ENCODE measurements around the gene SEMA4D.
"Not testable (repeated sequence)": the region's sequence is repeated elsewhere in the genome, so short reads cannot be mapped to it uniquely, and the experiment has no call there.

SEMA4D gene

DNA sequence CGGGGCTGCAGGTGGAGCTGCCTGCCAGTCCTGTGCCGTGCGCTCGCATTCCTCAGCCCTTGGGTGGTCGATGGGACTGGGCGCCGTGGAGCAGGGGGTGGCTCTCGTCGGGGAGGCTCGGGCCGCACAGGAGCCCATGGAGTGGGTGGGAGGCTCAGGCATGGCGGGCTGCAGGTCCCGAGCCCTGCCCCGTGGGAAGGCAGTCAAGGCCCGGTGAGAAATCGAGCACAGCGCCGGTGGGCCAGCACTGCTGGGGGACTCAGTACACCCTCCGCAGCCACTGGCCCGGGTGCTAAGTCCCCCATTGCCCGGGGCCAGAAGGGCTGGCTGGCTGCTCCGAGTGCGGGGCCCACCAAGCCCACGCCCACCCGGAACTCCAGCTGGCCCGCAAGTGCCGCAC, 17.5 kb downstream of the SEMA4D start:
- not testable (repeated sequence) for DNase-seq

DNA sequence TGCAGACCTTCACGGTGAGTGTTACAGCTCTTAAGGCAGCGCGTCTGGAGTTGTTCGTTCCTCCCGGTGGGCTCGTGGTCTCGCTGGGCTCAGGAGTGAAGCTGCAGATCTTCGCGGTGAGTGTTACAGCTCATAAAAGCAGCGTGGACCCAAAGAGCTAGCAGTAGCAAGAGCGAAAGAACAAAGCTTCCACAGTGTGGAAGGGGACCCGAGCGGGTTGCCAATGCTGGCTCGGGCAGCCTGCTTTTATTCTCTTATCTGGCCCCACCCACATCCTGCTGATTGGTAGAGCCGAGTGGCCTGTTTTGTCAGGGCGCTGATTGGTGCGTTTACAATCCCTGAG, 18.3 kb downstream of the SEMA4D start:
- not testable (repeated sequence) for DNase-seq

DNA sequence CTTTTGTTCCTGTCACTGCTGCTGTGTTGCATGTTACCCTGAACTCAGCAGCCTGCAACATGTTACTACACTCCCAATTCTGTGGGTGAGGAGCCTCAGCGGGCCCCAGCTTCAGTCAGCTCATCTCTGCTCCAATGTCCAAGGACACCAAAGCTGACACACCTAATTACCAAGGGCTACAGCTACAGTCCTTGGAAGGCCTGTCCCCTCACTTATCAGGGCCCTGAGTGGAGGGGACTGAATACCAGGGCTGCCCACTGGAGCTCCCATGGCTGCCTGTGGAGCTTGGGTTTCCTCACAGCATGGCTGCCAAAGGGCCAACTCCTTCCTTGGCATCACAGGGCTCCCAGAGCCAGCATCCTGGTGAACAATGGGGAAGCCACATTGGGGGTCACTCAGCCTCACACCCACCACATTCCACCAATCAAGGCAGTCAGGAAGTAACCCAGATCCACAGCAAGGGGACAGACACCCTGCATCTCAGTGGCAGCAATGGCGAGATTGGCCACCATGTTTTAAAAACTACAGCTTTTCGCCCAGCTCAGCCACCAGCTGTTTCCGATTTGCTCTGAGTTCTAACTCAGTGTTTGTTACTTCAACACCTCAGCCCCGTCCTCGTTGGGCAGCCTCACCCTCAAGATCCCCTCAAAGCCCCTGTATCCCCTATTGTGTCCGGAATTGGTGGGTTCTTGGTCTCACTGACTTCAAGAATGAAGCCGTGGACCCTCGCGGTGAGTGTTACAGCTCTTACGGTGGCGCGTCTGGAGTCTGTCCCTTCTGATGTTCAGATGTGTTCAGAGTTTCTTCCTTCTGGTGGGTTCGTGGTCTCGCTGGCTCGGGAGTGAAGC, 18.9 kb downstream of the SEMA4D start:
- DNase-seq: no peak

DNA sequence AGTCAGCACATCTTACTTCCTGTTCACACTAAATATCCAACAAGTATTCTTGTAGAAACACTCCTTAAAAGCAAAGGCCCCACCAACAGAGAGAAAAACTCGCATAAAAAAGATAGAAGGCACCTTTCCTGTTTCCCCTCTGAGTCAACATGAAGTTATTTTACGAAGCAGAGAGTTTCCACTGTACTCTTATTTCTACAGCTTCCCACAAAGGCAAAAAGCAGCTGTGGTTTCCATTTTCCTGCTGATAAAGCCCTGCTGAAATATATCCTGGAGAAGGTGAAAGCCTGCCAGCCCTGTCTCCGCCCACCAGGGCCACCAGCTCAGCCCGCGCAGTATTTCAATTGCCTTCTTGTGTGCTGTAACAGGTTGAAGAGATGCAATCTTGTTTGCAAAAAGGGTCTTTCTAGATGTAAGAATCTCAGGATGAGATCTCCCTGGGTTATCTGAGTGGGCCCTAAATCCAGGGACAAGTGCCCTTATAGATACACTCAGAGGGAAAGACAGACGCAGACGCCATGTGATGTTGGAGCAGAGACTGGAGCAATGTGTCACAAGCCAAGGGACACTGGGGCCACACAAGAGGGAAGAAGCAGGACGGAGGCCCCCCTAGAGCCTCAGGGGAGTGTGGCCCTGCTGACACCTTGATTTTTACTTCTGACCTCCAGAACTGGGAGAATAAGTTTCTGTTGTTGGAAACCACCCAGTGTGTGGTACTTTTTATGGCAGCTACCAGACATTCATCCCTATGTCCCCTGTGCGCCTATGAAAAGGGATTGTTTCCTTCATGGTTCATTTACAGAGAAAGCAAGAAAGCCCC, 19.9 kb downstream of the SEMA4D start:
- no peak for DNase-seq

DNA sequence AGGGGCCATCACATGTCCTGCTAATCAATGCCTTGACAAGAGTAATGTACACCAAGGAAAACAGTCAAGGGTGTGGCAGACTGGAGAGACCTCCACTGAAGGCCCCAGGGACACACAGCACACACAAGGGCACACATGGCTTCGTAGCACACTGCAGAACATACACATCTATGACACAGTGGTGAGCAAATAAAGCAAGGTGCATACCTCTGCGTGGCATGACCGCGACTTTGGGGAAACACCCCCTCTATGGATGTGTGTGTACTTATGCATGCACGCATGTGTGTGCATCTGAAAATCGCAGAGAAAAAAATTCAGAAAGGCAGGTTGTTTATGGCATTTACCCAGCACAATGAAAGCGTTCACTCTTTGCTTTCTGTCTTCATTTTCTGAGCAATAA, 20.5 kb downstream of the SEMA4D start:
- DNase-seq: no peak

DNA sequence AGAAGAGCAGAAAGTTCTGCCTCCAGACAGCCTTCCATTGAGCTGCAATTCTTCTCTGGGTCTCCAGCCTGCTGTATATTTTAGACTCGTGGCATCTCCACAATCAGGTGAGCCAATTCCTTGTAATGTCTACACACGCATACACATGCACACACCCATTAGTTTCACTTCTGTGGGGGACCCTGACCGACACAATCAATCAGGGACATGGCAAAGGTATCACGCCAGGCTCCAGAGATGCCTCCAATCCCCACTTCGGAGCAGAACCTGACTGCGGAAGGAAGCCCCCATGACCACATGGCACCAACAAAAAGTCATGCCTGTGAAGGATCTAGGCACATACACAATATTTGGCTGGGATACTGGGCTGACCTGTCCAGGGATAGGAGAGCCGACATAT, 21.4 kb downstream of the SEMA4D start:
- no peak for DNase-seq

DNA sequence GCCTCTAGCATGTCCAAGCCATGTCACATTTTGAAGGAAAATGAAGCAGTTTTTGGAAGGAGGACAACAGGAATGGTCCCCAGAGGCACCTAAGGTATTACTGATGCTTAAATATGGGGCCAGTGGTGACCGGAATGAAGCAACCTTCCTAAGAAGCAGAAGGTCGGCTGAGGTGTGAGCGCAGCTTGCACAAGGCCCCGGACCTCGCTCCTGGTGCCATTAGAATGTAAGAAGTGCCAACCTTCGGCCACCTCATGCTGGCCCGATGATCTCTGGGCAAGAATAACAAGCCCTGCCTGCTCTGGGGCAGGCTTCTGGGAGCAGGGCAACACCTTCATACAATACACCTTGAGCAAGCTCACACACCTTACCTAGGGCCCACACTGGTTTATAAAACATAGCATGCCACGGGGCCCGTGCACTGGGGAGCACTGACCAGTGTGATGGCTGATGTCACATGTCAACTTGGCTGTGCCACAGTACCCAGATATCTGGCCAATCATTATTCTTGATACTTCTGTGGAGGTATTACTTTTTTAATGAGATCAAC, 21.9 kb downstream of the SEMA4D start:
- DNase-seq: no peak

DNA sequence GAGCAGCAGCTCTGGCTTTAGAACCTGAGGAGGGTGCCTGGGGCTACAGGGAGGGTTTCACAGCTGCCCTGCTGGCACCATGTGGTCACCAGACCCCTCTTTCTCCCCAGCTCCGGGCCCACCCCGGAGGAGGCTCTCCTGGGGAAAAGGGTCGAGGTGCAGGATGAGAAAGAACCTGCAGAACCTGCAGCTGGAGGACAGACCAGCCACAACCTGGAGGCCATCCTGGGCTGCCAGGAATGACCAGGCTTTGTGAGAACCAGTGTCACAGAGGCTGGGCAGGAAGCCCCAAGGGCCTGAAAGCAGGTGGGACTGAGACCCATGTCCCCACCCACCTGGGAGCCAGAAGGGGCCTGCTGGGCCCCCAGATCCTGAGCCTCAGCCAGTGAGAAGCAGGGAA, 23.0 kb downstream of the SEMA4D start:
- no peak for DNase-seq

DNA sequence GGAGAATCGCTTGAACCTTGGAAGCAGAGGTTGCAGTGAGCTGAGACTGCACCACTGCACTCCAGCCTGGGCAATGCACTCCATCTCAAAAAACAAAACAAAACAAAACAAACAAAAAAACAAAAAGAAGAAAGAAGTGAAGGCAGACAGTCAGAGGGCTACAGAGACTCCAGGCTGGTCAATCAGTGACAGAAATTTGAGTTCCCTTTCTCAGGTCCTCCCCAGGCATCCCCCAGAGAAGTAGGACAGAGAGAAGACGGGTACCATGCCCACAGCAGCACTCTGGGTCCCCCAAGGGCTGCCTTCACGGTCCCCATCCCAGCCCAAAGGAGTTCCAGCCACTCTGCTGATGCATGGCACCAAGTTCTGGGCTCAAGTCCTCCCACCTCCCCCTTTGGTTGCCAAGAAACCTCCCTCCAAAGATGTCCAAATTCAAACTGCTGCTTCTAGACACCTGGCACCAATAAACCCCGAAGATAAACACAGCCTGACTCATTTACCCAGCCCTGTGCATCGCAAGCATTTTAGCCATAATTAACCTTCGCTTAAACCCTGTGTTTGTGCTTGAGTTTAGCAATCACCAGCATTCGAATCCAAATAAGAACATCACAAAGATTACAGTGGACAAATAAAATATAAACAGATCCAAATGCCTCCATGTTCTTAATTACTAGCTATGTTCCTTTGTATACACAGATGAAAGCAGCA, 24.0 kb downstream of the SEMA4D start:
- no peak for DNase-seq

DNA sequence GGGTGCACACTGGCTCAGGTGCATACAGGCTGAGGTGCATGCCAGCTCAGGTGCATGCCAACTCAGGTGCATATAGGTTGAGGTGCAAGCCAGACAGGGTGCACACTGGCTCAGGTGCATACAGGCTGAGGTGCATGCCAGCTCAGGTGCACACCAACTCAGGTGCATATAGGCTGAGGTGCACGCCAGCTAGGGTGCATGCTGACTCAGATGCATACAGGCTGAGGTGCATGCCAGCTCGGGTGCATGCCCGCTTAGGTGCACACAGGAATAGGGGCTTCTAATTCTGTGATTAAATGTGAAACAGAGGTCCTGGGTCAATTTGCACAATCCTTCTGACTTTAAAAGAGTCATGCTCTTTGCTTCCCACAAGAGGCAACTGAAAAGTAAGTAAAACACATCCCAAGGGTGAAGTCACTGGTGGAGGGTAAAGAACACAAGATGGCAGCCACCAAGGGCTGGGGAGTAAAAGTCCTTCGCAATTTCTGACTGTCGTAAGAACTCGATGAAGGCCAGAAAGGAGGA, 26.1 kb downstream of the SEMA4D start:
- DNase-seq: not testable (repeated sequence)

DNA sequence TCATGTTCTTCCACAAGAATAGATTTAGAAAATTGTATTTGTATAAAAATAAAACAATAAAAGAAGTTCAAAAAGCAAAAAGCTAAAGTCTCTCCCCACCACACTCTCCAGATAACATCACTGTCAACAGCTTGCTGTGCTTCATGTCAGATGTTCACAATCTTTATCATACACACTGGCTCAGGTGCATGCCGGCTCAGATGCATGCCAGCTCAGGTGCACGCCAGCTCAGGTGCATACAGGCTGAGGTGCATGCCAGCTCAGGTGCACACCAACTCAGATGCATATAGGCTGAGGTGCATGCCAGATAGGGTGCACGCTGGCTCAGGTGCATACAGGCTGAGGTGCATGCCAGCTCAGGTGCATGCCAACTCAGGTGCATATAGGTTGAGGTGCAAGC, 26.5 kb downstream of the SEMA4D start:
- DNase-seq: no peak

DNA sequence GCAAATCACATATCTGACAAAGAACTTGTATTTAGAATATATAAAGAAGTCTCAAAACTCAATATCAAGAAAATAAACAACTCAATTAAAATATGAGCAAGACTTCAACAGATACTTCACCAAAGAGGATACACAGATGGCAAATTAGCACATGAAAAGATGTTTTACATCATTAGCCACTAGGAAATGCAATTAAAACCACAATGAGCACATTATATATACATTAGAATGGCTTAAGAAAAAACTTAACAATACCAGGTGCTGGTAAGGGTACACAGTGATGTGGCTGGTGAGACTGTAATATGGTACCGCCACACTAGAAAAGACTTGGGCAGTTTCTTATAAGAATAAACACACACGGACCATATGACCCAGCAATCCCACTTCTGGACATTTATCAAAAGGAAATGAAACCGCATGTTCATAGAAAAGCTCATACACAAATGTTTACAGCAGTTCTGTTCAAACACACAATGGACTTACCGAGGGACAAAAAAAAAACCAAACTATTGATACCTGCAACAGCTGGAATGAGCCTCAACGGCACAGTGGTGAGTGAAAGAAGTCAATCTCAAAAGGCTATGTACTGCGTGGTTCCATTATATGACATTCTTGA, 27.6 kb downstream of the SEMA4D start:
- no peak for DNase-seq

DNA sequence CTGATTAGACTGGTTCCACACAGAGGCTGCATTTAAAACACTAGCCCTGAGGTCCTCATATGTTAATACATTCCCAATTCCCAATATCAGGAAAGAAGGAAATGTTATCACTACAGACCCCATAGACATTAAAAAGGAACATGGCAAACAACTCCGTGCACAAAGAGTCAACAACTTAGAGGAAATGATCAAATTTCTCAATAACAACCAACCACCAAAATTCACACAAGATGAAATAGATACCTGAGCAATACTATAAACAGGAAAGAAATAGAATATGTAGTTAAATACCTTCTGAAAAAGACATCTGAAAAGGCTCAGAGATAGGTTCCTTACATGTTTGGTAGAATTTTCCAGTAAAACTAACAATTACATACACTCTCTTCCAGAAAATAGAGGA, 28.9 kb downstream of the SEMA4D start:
- no peak for DNase-seq

DNA sequence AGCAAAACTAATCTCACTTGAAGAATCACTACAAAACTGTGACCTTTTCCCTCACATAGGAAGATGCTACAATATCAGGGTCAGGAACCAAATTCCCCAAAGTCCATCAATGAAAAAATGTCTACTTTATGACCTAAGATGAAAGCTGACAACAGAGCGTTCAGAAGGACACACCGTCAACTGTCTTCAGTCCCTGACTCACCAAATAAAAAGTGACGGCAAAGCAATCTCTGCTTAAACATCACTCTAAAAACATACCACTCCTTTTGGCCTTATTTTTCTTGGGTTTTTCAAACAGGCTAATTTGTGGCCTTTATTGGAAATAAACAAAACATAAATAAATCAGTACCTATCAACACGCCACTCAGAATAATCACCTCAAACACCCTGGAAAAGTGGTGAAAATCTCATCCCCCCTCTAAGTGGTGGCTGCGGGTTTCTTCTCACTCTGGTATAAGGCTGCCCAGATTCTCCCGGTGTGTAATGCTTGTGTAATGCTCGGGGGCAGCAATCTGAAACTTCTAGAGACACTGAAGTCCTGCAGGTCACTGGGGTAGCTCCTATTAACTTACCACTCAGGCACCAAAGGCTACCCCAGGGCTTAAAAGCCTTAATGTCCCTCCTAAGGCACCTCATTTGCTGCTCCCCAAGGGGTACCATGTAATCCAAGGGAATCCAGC, 29.5 kb downstream of the SEMA4D start:
- no peak for DNase-seq

DNA sequence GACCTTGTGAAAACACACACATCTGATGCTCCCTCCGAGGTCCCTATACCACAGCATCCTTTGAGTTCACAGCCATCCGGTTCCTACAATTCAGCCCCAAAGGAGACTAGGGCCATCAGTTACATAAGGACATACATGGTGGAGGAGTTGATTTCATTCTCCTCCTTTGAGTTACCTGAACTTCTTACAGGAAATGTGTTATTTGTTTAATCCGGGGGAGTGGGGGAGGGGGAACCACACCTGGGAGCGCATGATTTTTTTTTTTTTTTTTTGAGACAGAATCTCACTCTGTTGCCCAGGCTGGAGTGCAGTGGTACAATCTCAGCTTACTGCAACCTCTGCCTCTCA, 30.7 kb downstream of the SEMA4D start:
- no peak for DNase-seq

DNA sequence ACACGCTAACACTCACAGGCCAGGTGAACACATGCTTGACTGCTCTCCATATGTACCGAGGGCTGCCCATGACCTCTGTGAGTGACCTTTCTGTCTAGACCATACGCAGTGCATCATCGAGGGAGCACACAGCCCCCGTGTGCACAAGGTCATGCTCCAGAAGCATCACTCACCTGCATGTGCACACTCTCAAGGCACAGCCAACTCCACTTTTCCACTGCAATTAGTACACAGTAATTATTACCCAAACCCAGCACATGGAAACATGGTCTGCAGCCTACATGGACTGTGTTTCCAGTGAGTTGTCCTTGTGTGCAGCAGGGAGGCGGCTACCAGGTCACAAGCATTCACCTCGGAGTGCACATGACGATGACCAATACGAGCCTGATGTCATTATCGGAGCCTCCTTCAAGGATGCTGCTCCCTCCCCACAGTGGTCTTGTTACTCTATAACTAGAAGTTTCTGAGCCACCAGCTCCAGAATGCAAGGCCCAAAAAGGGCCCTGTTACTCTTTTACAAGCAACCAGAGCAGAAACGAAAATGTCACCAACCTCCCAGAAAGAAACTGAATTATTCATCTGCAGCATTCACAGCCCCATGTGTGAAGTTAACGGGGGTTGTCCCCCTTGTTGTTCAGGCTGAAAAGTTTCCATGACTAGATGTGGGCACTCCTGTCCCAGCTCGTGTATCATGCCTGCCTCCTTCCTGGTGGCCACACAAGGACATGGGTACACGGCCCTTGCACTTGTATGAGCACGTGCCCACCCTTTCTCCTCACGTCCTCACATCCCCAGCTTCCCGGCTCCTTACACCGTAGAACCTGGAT, 31.2 kb downstream of the SEMA4D start:
- no peak for DNase-seq

DNA sequence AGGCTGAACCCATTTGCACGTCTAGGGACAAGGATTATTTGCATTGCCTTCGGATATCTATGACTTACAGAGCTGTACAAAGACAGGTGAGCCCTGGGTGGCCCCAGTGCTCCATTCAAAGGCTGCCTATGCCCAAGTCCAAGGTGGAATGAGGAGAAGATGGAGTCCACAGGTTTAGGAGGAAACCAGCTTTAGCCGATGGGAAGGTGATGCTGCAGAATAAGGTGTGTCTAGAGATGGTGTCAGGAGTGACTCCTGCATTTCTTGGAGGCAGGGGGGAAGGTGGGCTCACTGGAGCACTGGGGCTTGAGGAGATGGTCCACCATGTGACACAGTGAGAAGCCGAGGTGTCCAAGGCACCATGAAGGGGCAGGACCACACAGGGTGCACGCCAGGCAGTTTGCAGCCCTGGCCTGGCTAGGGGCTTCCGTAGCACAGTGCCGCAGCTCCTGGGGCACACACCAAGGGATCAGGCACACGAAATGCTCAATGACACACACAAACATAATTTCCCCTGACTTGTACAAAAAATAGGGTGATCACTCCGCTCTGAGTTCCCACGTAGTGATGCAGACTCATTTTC, 32.1 kb downstream of the SEMA4D start:
- DNase-seq: no peak

DNA sequence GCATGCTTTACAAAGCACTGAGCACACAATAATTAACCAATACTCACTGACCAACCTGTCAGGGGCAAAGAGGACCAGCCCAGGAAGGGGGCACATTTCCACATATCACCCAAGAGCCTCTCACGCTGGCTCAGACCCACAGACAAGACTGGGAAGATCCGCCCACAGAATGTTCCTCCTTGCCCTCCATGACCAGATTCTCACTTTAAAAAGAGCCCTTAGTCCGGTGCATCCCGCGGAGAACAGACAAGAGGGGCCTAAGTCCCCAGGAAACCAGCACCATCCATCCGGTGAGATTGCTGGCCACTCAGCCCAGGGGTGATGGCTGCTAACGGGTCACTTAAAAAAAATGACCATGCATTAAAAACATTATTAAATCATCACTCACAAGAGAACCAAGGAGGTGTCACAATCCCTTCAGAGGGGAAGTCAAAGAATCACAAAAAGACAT, 32.9 kb downstream of the SEMA4D start:
- no peak for DNase-seq

DNA sequence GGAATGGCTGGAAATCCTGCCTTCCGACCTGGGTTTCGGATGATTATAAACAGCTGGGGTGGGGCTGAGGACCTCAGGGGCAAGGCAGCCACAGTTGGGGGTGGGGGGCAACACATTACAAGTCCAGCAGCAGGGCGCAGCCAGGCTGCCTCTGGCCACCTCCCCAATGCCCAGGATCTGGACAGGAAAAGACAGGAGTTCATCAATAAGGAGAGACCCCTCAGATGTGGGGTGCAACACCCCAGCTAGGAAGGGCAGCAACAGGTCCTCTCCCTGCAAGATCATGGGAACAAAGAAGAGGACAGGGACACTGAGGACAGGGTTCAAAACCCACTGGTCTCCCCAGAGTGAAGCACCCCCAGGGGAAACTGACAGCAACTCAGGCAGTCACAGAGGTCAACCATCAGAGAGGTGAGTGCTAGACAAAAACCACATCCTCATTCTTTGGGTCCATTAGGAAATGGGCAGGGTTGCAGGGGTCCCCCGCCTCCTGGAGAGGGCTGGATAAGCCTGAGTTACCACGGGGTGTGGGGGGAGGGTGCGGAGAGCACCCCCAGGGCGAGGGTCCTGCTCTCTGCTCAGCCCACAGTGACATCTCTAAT, 33.5 kb downstream of the SEMA4D start:
- no peak for DNase-seq

All from NCI-H446 treated with DMSO at 0.1 percent for 48 hours (cell line).